Central memory CD8-positive, alpha-beta T cell (primary cell): ENCODE measurements around the gene SLC34A1.

ENCODE experiments used
- ATAC-seq: fragments of 150-1000 bp; cut with Tn5 transposase; replicated peaks from 2 replicates; pipeline ENCODE4 v1.10.0; 2022; ENCODE audit warnings: mild to moderate bottlenecking, moderate FRiP score, moderate number of reproducible peaks; ENCODE audit not compliant: poor library complexity, severe bottlenecking; ENCODE audit errors: extremely low read depth
- DNase-seq, 2 donors: peaks; one replicate each; pipeline ENCODE4 v3.0.0; 2021; ENCODE audit warnings: low spot score in 2 of 2
- H3K27ac Mint-ChIP-seq: one replicate; pipeline ENCODE4 v1.8.0; 2022; ENCODE audit warnings: low read depth, mild to moderate bottlenecking, moderate library complexity, mixed read lengths
- H3K27me3 Mint-ChIP-seq: one replicate; pipeline ENCODE4 v1.8.0; 2022; ENCODE audit warnings: mixed read lengths
- H3K36me3 Mint-ChIP-seq: one replicate; pipeline ENCODE4 v1.8.0; 2022; ENCODE audit warnings: mild to moderate bottlenecking, moderate library complexity, mixed read lengths; ENCODE audit not compliant: insufficient read depth
- H3K4me1 Mint-ChIP-seq: one replicate; pipeline ENCODE4 v1.8.0; 2022; ENCODE audit warnings: mixed read lengths
- H3K4me3 Mint-ChIP-seq: one replicate; pipeline ENCODE4 v1.8.0; 2022; ENCODE audit warnings: mild to moderate bottlenecking, moderate library complexity, mixed read lengths
- H3K9me3 Mint-ChIP-seq: one replicate; pipeline ENCODE4 v1.8.0; 2022; ENCODE audit warnings: mixed read lengths

Gene SLC34A1

GRCh38 chr5:177389241-177390169 is 5.3 kb downstream of the SLC34A1 start:
- peaks cover 45% of the 10 kb centered on the region for H3K4me1 Mint-ChIP-seq

GRCh38 chr5:177390363-177391300 is 6.4 kb downstream of the SLC34A1 start:
- peak; percentile 86 to 88 for DNase-seq
- no peaks in the 10 kb centered on the region for H3K36me3 Mint-ChIP-seq
- peak overlapping the region; percentile 93 for H3K27ac Mint-ChIP-seq
- peak; percentile 64 for ATAC-seq
- peak overlapping the region; percentile 59 for H3K4me3 Mint-ChIP-seq
- H3K27me3 Mint-ChIP-seq = no peaks in the 10 kb centered on the region
- no peaks in the 10 kb centered on the region for H3K9me3 Mint-ChIP-seq
- peaks cover 38% of the 10 kb centered on the region for H3K4me1 Mint-ChIP-seq

More at GRCh38 chr5:177389241-177390169, 5.3 kb downstream of the SLC34A1 start:
- H3K27ac Mint-ChIP-seq = peak overlapping the region; percentile 93
- peak; percentile 85 for ATAC-seq
- no peaks in the 10 kb centered on the region for H3K9me3 Mint-ChIP-seq
- H3K27me3 Mint-ChIP-seq = no peaks in the 10 kb centered on the region
- H3K36me3 Mint-ChIP-seq = no peaks in the 10 kb centered on the region
- peak overlapping the region; percentile 59 for H3K4me3 Mint-ChIP-seq
- DNase-seq = peak in 1 of 2 donors; percentile 50

- Mint-ChIP-seq H3K4me3 (no peak overlapping the region), H3K36me3 (no peaks in the 10 kb centered on the region), H3K9me3 (no peaks in the 10 kb centered on the region), H3K27me3 (no peaks in the 10 kb centered on the region), H3K27ac (no peak overlapping the region), H3K4me1 (peaks cover 37% of the 10 kb centered on the region)
- no peak for DNase-seq
- ATAC-seq = no peak
Observed at GRCh38 chr5:177392765-177393164, 8.5 kb downstream of the SLC34A1 start.

- peaks cover 33% of the 10 kb centered on the region for H3K4me1 Mint-ChIP-seq
- H3K4me3 Mint-ChIP-seq = no peak overlapping the region
- H3K27ac Mint-ChIP-seq = no peak overlapping the region
- no peak for DNase-seq
- no peaks in the 10 kb centered on the region for H3K27me3 Mint-ChIP-seq
- no peak for ATAC-seq
- no peaks in the 10 kb centered on the region for H3K9me3 Mint-ChIP-seq
- no peaks in the 10 kb centered on the region for H3K36me3 Mint-ChIP-seq
Observed at GRCh38 chr5:177393206-177393765, 9.1 kb downstream of the SLC34A1 start.

GRCh38 chr5:177393990-177394389 is 9.8 kb downstream of the SLC34A1 start:
- DNase-seq = no peak
- Mint-ChIP-seq H3K9me3 (no peaks in the 10 kb centered on the region), H3K4me1 (peaks cover 26% of the 10 kb centered on the region), H3K4me3 (no peak overlapping the region), H3K27ac (no peak overlapping the region), H3K27me3 (no peaks in the 10 kb centered on the region), H3K36me3 (no peaks in the 10 kb centered on the region)
- ATAC-seq = no peak

GRCh38 chr5:177396078-177396477 is 11.8 kb downstream of the SLC34A1 start:
- no peak overlapping the region for H3K4me3 Mint-ChIP-seq
- peaks cover 5% of the 10 kb centered on the region for H3K4me1 Mint-ChIP-seq
- ATAC-seq = no peak
- H3K36me3 Mint-ChIP-seq = no peaks in the 10 kb centered on the region
- no peaks in the 10 kb centered on the region for H3K9me3 Mint-ChIP-seq
- H3K27ac Mint-ChIP-seq = no peak overlapping the region
- no peaks in the 10 kb centered on the region for H3K27me3 Mint-ChIP-seq
- DNase-seq = no peak

GRCh38 chr5:177396807-177397206 is 12.6 kb downstream of the SLC34A1 start:
- H3K27me3 Mint-ChIP-seq = no peaks in the 10 kb centered on the region
- H3K9me3 Mint-ChIP-seq = no peaks in the 10 kb centered on the region
- DNase-seq (no peak), ATAC-seq (no peak)
- no peak overlapping the region for H3K4me3 Mint-ChIP-seq
- H3K36me3 Mint-ChIP-seq = no peaks in the 10 kb centered on the region
- no peaks in the 10 kb centered on the region for H3K4me1 Mint-ChIP-seq
- H3K27ac Mint-ChIP-seq = no peak overlapping the region

- peaks cover 4% of the 10 kb centered on the region for H3K4me1 Mint-ChIP-seq
- H3K27ac Mint-ChIP-seq = no peak overlapping the region
- ATAC-seq (no peak), DNase-seq (no peak)
- no peaks in the 10 kb centered on the region for H3K9me3 Mint-ChIP-seq
- no peaks in the 10 kb centered on the region for H3K36me3 Mint-ChIP-seq
- no peaks in the 10 kb centered on the region for H3K27me3 Mint-ChIP-seq
- H3K4me3 Mint-ChIP-seq = no peak overlapping the region
Observed at GRCh38 chr5:177397875-177398390, 13.7 kb downstream of the SLC34A1 start.

GRCh38 chr5:177399997-177400868 is 16.0 kb downstream of the SLC34A1 start, which contains the start of gene PFN3:
Gene PFN3, minus strand, starts transcription at chr5:177400661. Its CDS starts 85 bp downstream, at chr5:177400576.
- H3K27ac Mint-ChIP-seq = no peak within 1 kb of the TSS
- H3K27me3 Mint-ChIP-seq = no peaks in the 10 kb centered on the region
- no peak for DNase-seq
- no peak within 1 kb of the TSS for H3K4me3 Mint-ChIP-seq
- H3K4me1 Mint-ChIP-seq = peaks cover 20% of the 10 kb centered on the region
- H3K36me3 Mint-ChIP-seq = peaks cover 3% of the 10 kb centered on the region
- ATAC-seq = no peak
- no peaks in the 10 kb centered on the region for H3K9me3 Mint-ChIP-seq

GRCh38 chr5:177402271-177403043 is 18.2 kb downstream of the SLC34A1 start:
- Mint-ChIP-seq H3K27me3 (no peaks in the 10 kb centered on the region), H3K36me3 (peaks cover 3% of the 10 kb centered on the region)
- ATAC-seq = no peak

More at GRCh38 chr5:177402271-177403043, 18.2 kb downstream of the SLC34A1 start:
- no peak for DNase-seq
- H3K4me3 Mint-ChIP-seq = peak overlapping the region; percentile 81
- H3K9me3 Mint-ChIP-seq = no peaks in the 10 kb centered on the region
- peak overlapping the region; percentile 68 for H3K27ac Mint-ChIP-seq
- peaks cover 28% of the 10 kb centered on the region for H3K4me1 Mint-ChIP-seq
